Epithelial cell of umbilical artery (primary cell): ENCODE data around the gene PODXL. TPM values are rescaled to one million over a fixed set of nuclear protein-coding genes. Genes with fewer than 3 reads are reported as not detected.

Experiments
- total RNA-seq: library from RNA; depleted of rRNA; stranded (reverse); fragments of >200 nt; gene quantifications from 2 replicates; pipeline ENCODE4 v1.2.3, GENCODE V29; 2014

The PODXL gene
- 54.4 and 74.4 TPM in 2 replicates for total RNA-seq

DNA sequence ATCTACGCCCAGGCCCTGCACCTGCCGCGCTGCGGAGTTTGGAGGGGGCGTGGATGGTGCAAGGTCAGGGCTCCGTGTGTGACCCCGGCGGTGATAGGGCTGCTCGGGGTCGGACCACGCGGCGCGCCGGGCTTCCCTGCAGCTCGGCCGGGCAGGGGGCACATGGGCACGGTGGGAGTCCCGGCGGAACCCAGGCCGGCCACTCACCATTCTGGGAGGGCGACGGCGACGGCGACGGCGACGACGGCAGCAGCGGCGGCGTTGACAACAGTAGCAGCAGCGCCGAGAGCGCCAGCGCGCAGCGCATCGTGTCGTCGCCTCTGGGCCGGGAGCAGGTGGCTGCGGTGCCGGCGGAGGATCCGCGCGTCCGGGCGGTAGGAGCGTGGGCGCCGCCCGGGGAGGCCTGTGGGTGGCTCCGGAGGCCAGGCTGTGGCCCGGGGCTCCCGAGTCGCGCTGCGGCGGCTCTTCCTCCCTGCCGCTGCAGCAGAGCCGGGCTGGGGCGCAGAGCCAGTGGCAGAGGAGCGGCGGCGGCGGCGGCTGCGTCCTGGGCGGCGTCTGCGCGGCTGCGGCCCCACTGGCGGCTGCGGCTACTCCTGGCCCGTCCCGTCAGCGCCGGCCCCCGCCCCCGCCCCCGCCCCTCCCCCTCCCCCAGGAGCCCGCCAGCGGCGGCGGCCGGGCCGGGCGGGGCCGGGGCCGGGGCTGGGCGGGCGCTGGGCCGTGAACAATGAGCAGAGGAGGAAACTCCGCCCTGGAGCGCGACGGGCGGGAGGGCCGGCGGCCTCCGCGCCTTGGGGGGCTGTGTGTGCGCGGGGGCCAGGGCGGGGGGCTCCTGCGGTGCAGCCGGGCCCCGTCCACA is at the start of gene PODXL:
PODXL (minus strand) TSS at position 576 of the 856 bp plus-strand sequence; CDS start at position 307, 269 bp downstream.

Other genes with a start within 250 kb of the PODXL start
- 17.2 and 31.6 TPM in 2 replicates for gene MKLN1, start 228.8 kb downstream of the PODXL start, total RNA-seq